22Rv1 (cell line): ENCODE results near the gene IL18R1.

Source experiments
- H3K27ac ChIP-seq: fragments of 450-650 bp; 2 replicates; pipeline ENCODE4 v1.5.1; 2017
- ZFX ChIP-seq: fragments of 450-650 bp; IDR thresholded peaks from 2 replicates; pipeline ENCODE4 v1.6.1; 2017; ENCODE audit warnings: antibody characterized with exemption, borderline replicate concordance
- TF ChIP-seq, protein P1 (sequence below): fragments of 450-650 bp; IDR thresholded peaks from 2 replicates; pipeline ENCODE4 v1.5.1; 2017; ENCODE audit warnings: mild to moderate bottlenecking

IL18R1 gene

DNA sequence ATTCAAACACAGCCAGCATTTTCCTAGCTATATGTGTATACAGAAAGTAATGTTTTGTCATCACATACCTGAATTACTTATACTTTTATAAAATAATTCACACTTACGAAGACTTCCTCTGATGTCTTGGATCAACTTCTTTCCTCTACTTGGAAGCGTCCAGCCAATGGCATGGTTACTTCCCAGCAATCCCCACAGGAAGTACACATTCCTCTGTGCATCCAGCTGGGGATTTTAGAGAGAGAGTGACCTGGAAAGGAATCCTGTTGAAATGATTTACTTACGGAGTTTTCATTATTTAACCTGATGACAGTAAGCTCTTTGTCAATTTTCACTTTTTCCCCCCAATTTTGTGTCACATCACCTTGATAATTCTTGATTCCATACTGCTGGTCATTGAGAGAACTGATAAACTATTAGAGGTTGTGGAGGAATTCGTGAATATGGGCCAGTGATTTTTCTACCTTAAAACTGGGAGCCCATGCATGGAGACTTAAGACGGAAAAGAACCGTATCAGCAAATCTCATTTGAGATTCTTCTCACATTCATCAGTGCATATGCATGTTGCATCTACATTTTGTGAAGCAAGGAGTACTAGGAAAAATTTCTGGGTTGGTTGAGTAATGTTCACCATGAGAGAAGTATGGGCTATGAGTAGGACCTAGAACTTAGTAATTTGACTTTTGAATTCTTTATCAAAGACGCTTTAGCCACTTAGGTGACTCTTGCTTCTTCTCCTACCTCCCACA is 9.0 kb upstream of the IL18R1 start:
- no peak overlapping the region for H3K27ac ChIP-seq
- TF ChIP-seq, protein P1, sequence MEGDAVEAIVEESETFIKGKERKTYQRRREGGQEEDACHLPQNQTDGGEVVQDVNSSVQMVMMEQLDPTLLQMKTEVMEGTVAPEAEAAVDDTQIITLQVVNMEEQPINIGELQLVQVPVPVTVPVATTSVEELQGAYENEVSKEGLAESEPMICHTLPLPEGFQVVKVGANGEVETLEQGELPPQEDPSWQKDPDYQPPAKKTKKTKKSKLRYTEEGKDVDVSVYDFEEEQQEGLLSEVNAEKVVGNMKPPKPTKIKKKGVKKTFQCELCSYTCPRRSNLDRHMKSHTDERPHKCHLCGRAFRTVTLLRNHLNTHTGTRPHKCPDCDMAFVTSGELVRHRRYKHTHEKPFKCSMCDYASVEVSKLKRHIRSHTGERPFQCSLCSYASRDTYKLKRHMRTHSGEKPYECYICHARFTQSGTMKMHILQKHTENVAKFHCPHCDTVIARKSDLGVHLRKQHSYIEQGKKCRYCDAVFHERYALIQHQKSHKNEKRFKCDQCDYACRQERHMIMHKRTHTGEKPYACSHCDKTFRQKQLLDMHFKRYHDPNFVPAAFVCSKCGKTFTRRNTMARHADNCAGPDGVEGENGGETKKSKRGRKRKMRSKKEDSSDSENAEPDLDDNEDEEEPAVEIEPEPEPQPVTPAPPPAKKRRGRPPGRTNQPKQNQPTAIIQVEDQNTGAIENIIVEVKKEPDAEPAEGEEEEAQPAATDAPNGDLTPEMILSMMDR = no peak
- no peak for TF ChIP-seq ZFX

DNA sequence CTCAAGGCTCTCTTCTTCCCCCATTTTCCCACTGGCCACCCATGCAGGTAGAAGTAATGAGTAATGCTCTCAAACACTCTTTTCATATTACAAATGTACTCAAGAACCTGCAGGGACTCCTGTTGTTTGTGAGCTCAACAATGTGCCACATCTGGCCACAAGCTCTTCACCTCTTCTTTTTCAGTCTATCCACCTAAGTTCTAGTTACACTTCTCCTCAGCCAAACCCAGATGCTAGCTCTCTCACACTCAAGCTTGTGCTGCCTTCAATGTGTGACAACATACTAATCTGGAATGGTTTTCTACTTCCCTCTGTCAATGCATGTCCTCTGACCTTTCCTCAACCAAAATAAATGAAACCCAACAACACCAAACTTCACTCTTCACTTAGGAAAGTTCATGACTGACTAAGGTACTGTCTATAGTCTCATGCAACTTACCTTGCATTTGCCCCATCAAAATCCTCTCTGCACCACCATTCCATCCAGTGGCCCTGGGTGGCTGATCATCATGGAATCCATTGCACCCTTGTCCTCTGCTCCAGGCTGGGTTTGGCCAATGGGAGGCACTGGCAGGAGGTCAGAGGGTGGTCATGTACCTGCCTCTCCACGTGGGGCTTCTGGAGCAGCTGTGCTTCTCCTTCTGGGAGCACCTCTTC is 5.3 kb upstream of the IL18R1 start:
- TF ChIP-seq, protein P1 = no peak
- no peak for TF ChIP-seq ZFX
- H3K27ac ChIP-seq = no peak overlapping the region

DNA sequence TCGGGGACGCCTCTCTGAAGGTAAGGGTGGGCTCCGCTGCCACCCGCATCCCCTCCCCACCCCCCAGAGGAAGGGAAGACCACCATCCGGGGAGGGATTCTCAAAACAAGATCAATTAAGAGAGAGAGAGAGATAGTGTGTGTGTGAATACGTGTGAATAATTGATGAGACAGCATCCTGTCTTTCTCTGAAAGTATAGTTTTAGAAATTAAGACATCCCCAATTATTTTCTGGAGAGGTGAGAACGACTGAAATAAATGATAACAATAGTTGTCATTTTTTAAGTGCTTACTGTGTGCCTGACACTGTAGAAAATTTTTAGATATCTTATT is 751 bp downstream of the IL18R1 start:
- no peak overlapping the region for H3K27ac ChIP-seq
- TF ChIP-seq, protein P1 = no peak
- TF ChIP-seq ZFX = no peak

DNA sequence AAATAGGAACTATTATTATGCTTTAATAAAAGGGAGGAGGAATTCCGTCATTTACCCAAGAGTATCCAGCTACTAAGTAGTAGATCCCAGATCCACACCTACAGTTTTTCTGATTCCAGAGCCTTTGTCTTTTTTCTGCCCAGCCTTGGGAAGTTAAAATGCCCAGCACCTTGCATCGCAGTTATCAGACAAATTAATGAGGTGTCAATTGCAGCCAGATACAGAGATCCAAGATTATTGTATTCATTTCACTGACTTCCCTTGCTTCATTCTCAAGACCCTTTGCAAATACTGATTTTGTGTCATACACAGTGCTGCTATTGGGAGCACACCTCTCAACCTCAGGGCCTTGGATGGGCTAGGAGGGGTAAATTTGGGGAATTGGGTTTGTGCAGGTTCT is 1.1 kb downstream of the IL18R1 start:
- TF ChIP-seq, protein P1 = no peak
- no peak for TF ChIP-seq ZFX
- H3K27ac ChIP-seq = no peak overlapping the region

DNA sequence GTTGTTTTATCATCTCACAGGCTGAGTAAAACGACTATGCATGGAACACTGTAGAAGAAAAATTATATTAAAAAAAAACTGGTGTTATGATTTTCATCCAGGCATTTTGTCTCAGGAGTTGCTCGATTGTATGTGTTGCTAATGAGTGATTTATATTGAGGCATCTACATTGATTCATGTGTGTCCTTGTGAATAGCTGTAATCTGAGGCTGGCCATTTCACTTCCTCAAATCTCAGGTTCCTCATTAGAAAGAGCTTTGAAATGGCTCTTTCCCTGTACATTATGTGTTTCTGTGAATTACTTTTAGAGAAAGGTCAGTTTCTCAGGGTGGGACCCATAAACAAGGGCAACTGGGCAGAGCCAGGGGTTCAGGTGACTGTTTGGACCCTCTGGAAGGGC is 2.3 kb downstream of the IL18R1 start:
- TF ChIP-seq ZFX = no peak
- TF ChIP-seq, protein P1 = no peak
- H3K27ac ChIP-seq = no peak overlapping the region

DNA sequence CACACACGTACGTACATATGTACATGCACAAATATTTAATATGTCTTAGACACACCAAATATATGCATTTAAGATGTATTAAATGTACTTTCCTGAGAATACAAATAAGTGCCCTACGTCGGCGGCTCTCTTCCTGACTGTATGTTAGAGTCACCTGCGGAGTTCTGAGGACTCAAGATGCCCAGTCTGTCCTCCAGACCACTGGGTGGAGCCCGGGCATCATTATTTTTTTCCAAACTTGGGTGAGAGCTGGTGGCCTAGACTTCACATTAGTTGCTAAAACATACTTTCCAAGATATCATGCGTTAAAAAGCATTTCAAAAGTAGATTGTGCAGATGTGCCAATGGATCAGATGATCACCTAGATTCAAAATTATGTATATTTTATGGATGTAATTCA is 2.9 kb downstream of the IL18R1 start:
- no peak for TF ChIP-seq ZFX
- TF ChIP-seq, protein P1 = no peak
- no peak overlapping the region for H3K27ac ChIP-seq

DNA sequence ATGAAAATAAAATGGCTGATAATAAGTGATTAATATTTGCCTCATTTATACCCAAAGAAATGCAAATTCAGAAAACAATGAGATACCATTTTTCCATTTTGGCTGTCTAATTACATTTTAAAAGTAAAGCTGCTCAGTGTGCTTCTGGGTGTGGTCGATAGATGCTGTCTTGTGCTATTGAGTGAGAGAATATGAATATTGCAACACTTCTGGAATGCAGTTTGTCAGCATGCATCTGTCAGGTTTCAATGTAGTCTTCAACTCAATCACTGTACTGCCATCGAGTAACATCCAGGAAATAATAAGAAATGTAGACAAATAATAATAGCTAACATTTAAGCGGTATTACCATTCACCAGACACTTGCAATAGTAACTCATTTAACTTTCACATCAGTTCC is 3.9 kb downstream of the IL18R1 start:
- no peak overlapping the region for H3K27ac ChIP-seq
- TF ChIP-seq ZFX = no peak
- TF ChIP-seq, protein P1 = no peak
